HL-60 (cell line): ENCODE measurements around the gene TOP3B.
"Not testable (repeated sequence)": the region's sequence is repeated elsewhere in the genome, so short reads cannot be mapped to it uniquely, and the experiment has no call there.

Source experiments
- CTCF ChIP-seq: IDR thresholded peaks from one replicate; pipeline ENCODE4 v1.5.1; 2011; ENCODE audit warnings: low read length, control low read depth, inconsistent platforms; ENCODE audit not compliant: insufficient read depth
- POLR2AphosphoS5 ChIP-seq: IDR thresholded peaks from 2 replicates; pipeline ENCODE4 v1.6.1; 2012; ENCODE audit warnings: low read depth
- REST ChIP-seq: IDR thresholded peaks from 2 replicates; pipeline ENCODE4 v1.6.1; 2012; ENCODE audit warnings: low read depth; ENCODE audit not compliant: insufficient replicate concordance

GRCh38 chr22:21939935-21940334 lies 42.7 kb downstream of the TOP3B start:
- TF ChIP-seq CTCF, REST, POLR2AphosphoS5: not testable (repeated sequence)
